ENCODE data around the gene MTHFD1.
A peak's percentile ranks its signal among the peaks of the same experiment; 100 is the strongest.

MTHFD1 gene

GRCh38 chr14:64417771-64418125 is 29.6 kb downstream of the MTHFD1 start:
- no peak for TF ChIP-seq CTCF (conservative IDR thresholded peaks at IDR 0.05; ENCODE audit: low read depth, low read length)
- no peak overlapping the region for H3K4me3 ChIP-seq (ENCODE audit: low read depth, low read length)
- no peak for DNase-seq (ENCODE audit: low read depth)

- TF ChIP-seq CTCF (conservative IDR thresholded peaks at IDR 0.05; ENCODE audit: low read depth, low read length), result no peak
- no peak overlapping the region for H3K4me3 ChIP-seq (ENCODE audit: low read depth, low read length)
- no peak for DNase-seq (ENCODE audit: low read depth)
These were observed 30.9 kb downstream of the MTHFD1 start for GRCh38 chr14:64419003-64419402.

GRCh38 chr14:64421166-64421565 is 33.0 kb downstream of the MTHFD1 start:
- H3K4me3 ChIP-seq (ENCODE audit: low read depth, low read length), result no peak overlapping the region
- DNase-seq (ENCODE audit: low read depth), result peak; percentile 89
- no peak for TF ChIP-seq CTCF (conservative IDR thresholded peaks at IDR 0.05; ENCODE audit: low read depth, low read length)

- no peak for DNase-seq (ENCODE audit: low read depth)
- H3K4me3 ChIP-seq (ENCODE audit: low read depth, low read length), result no peak overlapping the region
- TF ChIP-seq CTCF (conservative IDR thresholded peaks at IDR 0.05; ENCODE audit: low read depth, low read length), result no peak
These were observed 33.9 kb downstream of the MTHFD1 start for GRCh38 chr14:64422005-64422404.

GRCh38 chr14:64422756-64423155 is 34.6 kb downstream of the MTHFD1 start:
- no peak for TF ChIP-seq CTCF (conservative IDR thresholded peaks at IDR 0.05; ENCODE audit: low read depth, low read length)

GRCh38 chr14:64423987-64424386 is 35.8 kb downstream of the MTHFD1 start:
- H3K4me3 ChIP-seq (ENCODE audit: low read depth, low read length), result no peak overlapping the region
- TF ChIP-seq CTCF (conservative IDR thresholded peaks at IDR 0.05; ENCODE audit: low read depth, low read length), result no peak
- DNase-seq (ENCODE audit: low read depth), result peak; percentile 22

More at GRCh38 chr14:64422756-64423155, 34.6 kb downstream of the MTHFD1 start:
- DNase-seq (ENCODE audit: low read depth), result no peak
- H3K4me3 ChIP-seq (ENCODE audit: low read depth, low read length), result no peak overlapping the region

- TF ChIP-seq CTCF (conservative IDR thresholded peaks at IDR 0.05; ENCODE audit: low read depth, low read length), result no peak
- H3K4me3 ChIP-seq (ENCODE audit: low read depth, low read length), result no peak overlapping the region
- peak; percentile 62 for DNase-seq (ENCODE audit: low read depth)
These were observed 46.4 kb downstream of the MTHFD1 start for GRCh38 chr14:64434528-64434927.
